SK-N-SH (cell line): ENCODE data around the gene N4BP3. TPM values are rescaled to one million over a fixed set of nuclear protein-coding genes. Genes with fewer than 3 reads are reported as not detected.

Source experiments
- CTCF ChIA-PET: fragments of 300-600, 350-600 bp; formaldehyde crosslinking; extraction: SDS; loops from one replicate; lab custom pipeline; 2021; lab: Yijun Ruan, JAX
- POLR2A ChIA-PET: fragments of 350-600 bp; sonication (Branson Sonifier 250); formaldehyde crosslinking; extraction: SDS; loops from one replicate; lab custom pipeline; 2020; ENCODE audit warnings: antibody characterized with exemption, inconsistent platforms; lab: Yijun Ruan, JAX
- DNase-seq: peaks from one replicate; pipeline ENCODE4 v3.0.0; 2012
- H2AFZ ChIP-seq: fragments of 200-600 bp; sonication (generic); 2 replicates; pipeline ENCODE4 v1.8.1; 2016; ENCODE audit warnings: antibody characterized with exemption, mild to moderate bottlenecking, low read depth
- H3F3A ChIP-seq: fragments of 200-600 bp; sonication (generic); replicated peaks from 2 replicates; pipeline ENCODE3; 2016; ENCODE audit warnings: antibody characterized with exemption, mild to moderate bottlenecking; ENCODE audit not compliant: insufficient read depth
- H3K27ac ChIP-seq, 2 experiments: fragments of 200-500 bp in 1 of 2; fragments of 200-600 bp in 1 of 2; sonication (Bioruptor generic) in 1 of 2; sonication (generic), shearing (Covaris generic) in 1 of 2; 2 replicates each; pipeline versions ENCODE4 v1.5.1 to v1.6.1; 2014 to 2016; ENCODE audit warnings: low read depth in 2 of 2, inconsistent platforms in 1 of 2, low read length in 1 of 2, mild to moderate bottlenecking in 1 of 2, mixed read lengths in 1 of 2
- H3K27me3 ChIP-seq: fragments of 200-600 bp; sonication (generic), shearing (Covaris generic); 2 replicates; pipeline ENCODE4 v1.6.1; 2016; ENCODE audit warnings: mixed run types; ENCODE audit not compliant: insufficient read depth
- H3K36me3 ChIP-seq, 2 experiments: fragments of 200-500 bp in 1 of 2; fragments of 200-600 bp in 1 of 2; sonication (Bioruptor generic) in 1 of 2; sonication (generic) in 1 of 2; replicated peaks in 1 of 2; 2 replicates each; pipeline versions ENCODE3 to v1.5.1; 2014 to 2016; ENCODE audit warnings: low read length in 1 of 2, mild to moderate bottlenecking in 1 of 2; ENCODE audit not compliant: insufficient read depth in 2 of 2, control insufficient read depth in 1 of 2
- H3K4me1 ChIP-seq, 2 experiments: fragments of 200-500 bp in 1 of 2; fragments of 200-600 bp in 1 of 2; sonication (Bioruptor generic) in 1 of 2; sonication (generic), shearing (Covaris generic) in 1 of 2; 2 replicates each; pipeline versions ENCODE4 v1.5.1 to v1.6.1; 2014 to 2016; ENCODE audit warnings: low read depth in 1 of 2, low read length in 1 of 2, mixed run types in 1 of 2; ENCODE audit not compliant: insufficient read depth in 2 of 2, control insufficient read depth in 1 of 2
- H3K4me2 ChIP-seq: fragments of 200-600 bp; sonication (generic), shearing (Covaris generic); 2 replicates; pipeline ENCODE4 v1.6.1; 2017; ENCODE audit warnings: mixed run types
- H3K4me3 ChIP-seq, 2 experiments: fragments of 200-500 bp in 1 of 2; fragments of 200-600 bp in 1 of 2; sonication (Bioruptor generic) in 1 of 2; sonication (generic), shearing (Covaris generic) in 1 of 2; 2 replicates each; pipeline versions ENCODE4 v1.5.1 to v1.8.1; 2014 to 2016; ENCODE audit warnings: low read depth in 2 of 2, inconsistent platforms in 1 of 2, low read length in 1 of 2, mild to moderate bottlenecking in 1 of 2, mixed read lengths in 1 of 2, moderate library complexity in 1 of 2
- H3K79me2 ChIP-seq: fragments of 200-600 bp; sonication (generic); 2 replicates; pipeline ENCODE4 v1.8.1; 2017; ENCODE audit warnings: mild to moderate bottlenecking; ENCODE audit not compliant: insufficient read depth
- H3K9ac ChIP-seq: fragments of 200-600 bp; sonication (generic); 2 replicates; pipeline ENCODE4 v1.6.1; 2017; ENCODE audit warnings: mixed run types
- H3K9me2 ChIP-seq: fragments of 200-600 bp; sonication (generic); 2 replicates; pipeline ENCODE4 v1.6.1; 2017; ENCODE audit warnings: mixed run types
- H3K9me3 ChIP-seq: fragments of 200-600 bp; sonication (generic); 2 replicates; pipeline ENCODE4 v1.6.1; 2017; ENCODE audit warnings: mixed run types, mild to moderate bottlenecking, moderate library complexity
- H4K20me1 ChIP-seq: fragments of 200-600 bp; sonication (generic); 2 replicates; pipeline ENCODE4 v1.6.1; 2017; ENCODE audit warnings: mild to moderate bottlenecking, mixed run types; ENCODE audit not compliant: insufficient read depth
- CHD2 ChIP-seq: fragments of 150-350 bp; IDR thresholded peaks from 2 replicates; pipeline ENCODE4 v1.6.1; 2018; ENCODE audit warnings: low read length; ENCODE audit not compliant: partially characterized antibody
- ELF1 ChIP-seq: IDR thresholded peaks from 2 replicates; pipeline ENCODE4 v1.4.0; 2012
- EP300 ChIP-seq, 2 experiments: IDR thresholded peaks; 2 replicates each; pipeline versions ENCODE4 v1.4.0 to v1.6.1; 2012; ENCODE audit warnings: borderline replicate concordance in 1 of 2, low read depth in 1 of 2, low read length in 1 of 2
- FOSL2 ChIP-seq: IDR thresholded peaks from 2 replicates; pipeline ENCODE4 v1.4.0; 2012; ENCODE audit warnings: low read depth, mild to moderate bottlenecking, moderate library complexity, borderline replicate concordance
- FOXJ3 ChIP-seq: sonication (generic); formaldehyde crosslinking; IDR thresholded peaks from 2 replicates; pipeline ENCODE4 v1.5.1; 2020; ENCODE audit warnings: mild to moderate bottlenecking, missing genetic modification reagents
- FOXM1 ChIP-seq: IDR thresholded peaks from 2 replicates; pipeline ENCODE4 v1.4.0; 2012; ENCODE audit warnings: low read depth, mild to moderate bottlenecking
- GATA2 ChIP-seq: sonication (generic); formaldehyde crosslinking; IDR thresholded peaks from 2 replicates; pipeline ENCODE4 v1.5.0; 2020; ENCODE audit warnings: mild to moderate bottlenecking, missing genetic modification reagents
- IRF3 ChIP-seq: fragments of 150-350 bp; IDR thresholded peaks from 2 replicates; pipeline ENCODE4 v1.6.1; 2016; ENCODE audit warnings: mild to moderate bottlenecking, low read depth, low read length
- MXI1 ChIP-seq: IDR thresholded peaks from 2 replicates; pipeline ENCODE4 v1.6.1; 2012; ENCODE audit warnings: mild to moderate bottlenecking, low read depth, low read length, improper control_type of control experiment
- NFIC ChIP-seq: IDR thresholded peaks from 2 replicates; pipeline ENCODE4 v1.4.0; 2012; ENCODE audit warnings: borderline replicate concordance
- NRF1 ChIP-seq: IDR thresholded peaks from 2 replicates; pipeline ENCODE4 v1.6.1; 2012; ENCODE audit warnings: low read depth, mild to moderate bottlenecking, low read length
- PBX3 ChIP-seq: IDR thresholded peaks from 2 replicates; pipeline ENCODE4; 2012
- RCOR1 ChIP-seq: fragments of 150-350 bp; IDR thresholded peaks from 2 replicates; pipeline ENCODE4 v1.6.1; 2017; ENCODE audit warnings: antibody characterized with exemption, low read length
- RXRA ChIP-seq: IDR thresholded peaks from 2 replicates; pipeline ENCODE4 v1.4.0; 2012; ENCODE audit warnings: low read depth, mild to moderate bottlenecking, borderline replicate concordance
- SIN3A ChIP-seq: IDR thresholded peaks from 2 replicates; pipeline ENCODE4 v1.6.1; 2012; ENCODE audit warnings: low read depth, mild to moderate bottlenecking, low read length, moderate library complexity, borderline replicate concordance
- SMC3 ChIP-seq: IDR thresholded peaks from 2 replicates; pipeline ENCODE4 v1.6.1; 2012; ENCODE audit warnings: low read depth, low read length, improper control_type of control experiment
- TEAD4 ChIP-seq: IDR thresholded peaks from 2 replicates; pipeline ENCODE4 v1.4.0; 2012; ENCODE audit warnings: mild to moderate bottlenecking, borderline replicate concordance; ENCODE audit not compliant: insufficient read depth
- USF2 ChIP-seq: fragments of 150-350 bp; IDR thresholded peaks from 2 replicates; pipeline ENCODE4 v1.6.1; 2017; ENCODE audit warnings: antibody characterized with exemption, low read length, low read depth, borderline replicate concordance
- YY1 ChIP-seq: IDR thresholded peaks from 2 replicates; pipeline ENCODE4 v1.4.0; 2012; ENCODE audit warnings: low read depth, mild to moderate bottlenecking
- WGBS: methylation state at CpG from one replicate; pipeline ENCODE4 v1.1.6; 2017; ENCODE audit warnings: low lambda C conversion rate; 5-methylcytosine and 5-hydroxymethylcytosine counted together
- polyA plus RNA-seq, 3 experiments: library from polyadenylated mRNA; depleted of rRNA; stranded (reverse); fragments of >200 nt; gene quantifications; 2 replicates each; pipeline ENCODE4 v1.2.3, GENCODE V29; 2012
- TF ChIP-seq, protein P1 (sequence below): IDR thresholded peaks from 2 replicates; pipeline ENCODE4 v1.6.1; 2012; ENCODE audit warnings: mild to moderate bottlenecking, low read depth, low read length, moderate library complexity

Gene N4BP3
- polyA plus RNA-seq, 1 of the 3 experiments (the other 2 are of a cell fraction): 0.28 TPM

GRCh38 chr5:178125253-178125906, 12.0 kb downstream of the N4BP3 start:
- WGBS: 81% methylated on average over 10 of the region's 10 CpGs
- ChIA-PET POLR2A (no interaction called here), CTCF (interaction anchor here (9.4 kb wide), 1 partner anchor 48 kb away, joined by 116 read pairs; no protein-coding TSS in a partner anchor)
- TF ChIP-seq IRF3 (no peak), RCOR1 (no peak), TEAD4 (no peak), PBX3 (no peak), YY1 (no peak), GATA2 (no peak), SMC3 (no peak), FOXJ3 (no peak), USF2 (no peak), ELF1 (no peak), FOXM1 (no peak), NRF1 (no peak), NFIC (no peak), EP300 (IDR thresholded peaks at IDR 0.05; ENCODE audit: borderline replicate concordance in 1 of 2, low read depth in 1 of 2, low read length in 1 of 2) (no peak), RXRA (no peak), MXI1 (no peak), SIN3A (no peak), FOSL2 (no peak), CHD2 (no peak)
- TF ChIP-seq, protein P1, sequence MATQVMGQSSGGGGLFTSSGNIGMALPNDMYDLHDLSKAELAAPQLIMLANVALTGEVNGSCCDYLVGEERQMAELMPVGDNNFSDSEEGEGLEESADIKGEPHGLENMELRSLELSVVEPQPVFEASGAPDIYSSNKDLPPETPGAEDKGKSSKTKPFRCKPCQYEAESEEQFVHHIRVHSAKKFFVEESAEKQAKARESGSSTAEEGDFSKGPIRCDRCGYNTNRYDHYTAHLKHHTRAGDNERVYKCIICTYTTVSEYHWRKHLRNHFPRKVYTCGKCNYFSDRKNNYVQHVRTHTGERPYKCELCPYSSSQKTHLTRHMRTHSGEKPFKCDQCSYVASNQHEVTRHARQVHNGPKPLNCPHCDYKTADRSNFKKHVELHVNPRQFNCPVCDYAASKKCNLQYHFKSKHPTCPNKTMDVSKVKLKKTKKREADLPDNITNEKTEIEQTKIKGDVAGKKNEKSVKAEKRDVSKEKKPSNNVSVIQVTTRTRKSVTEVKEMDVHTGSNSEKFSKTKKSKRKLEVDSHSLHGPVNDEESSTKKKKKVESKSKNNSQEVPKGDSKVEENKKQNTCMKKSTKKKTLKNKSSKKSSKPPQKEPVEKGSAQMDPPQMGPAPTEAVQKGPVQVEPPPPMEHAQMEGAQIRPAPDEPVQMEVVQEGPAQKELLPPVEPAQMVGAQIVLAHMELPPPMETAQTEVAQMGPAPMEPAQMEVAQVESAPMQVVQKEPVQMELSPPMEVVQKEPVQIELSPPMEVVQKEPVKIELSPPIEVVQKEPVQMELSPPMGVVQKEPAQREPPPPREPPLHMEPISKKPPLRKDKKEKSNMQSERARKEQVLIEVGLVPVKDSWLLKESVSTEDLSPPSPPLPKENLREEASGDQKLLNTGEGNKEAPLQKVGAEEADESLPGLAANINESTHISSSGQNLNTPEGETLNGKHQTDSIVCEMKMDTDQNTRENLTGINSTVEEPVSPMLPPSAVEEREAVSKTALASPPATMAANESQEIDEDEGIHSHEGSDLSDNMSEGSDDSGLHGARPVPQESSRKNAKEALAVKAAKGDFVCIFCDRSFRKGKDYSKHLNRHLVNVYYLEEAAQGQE: no peak
- Histone ChIP-seq H3K9ac (no peak overlapping the region), H3K27ac (no peak overlapping the region), H2AFZ (no peak overlapping the region), H4K20me1 (no peaks in the 10 kb centered on the region), H3K9me3 (no peaks in the 10 kb centered on the region), H3K4me1 (peaks cover 0 to 29% of the 10 kb centered on the region in 2 experiments; a peak in 1 of 4 replicates), H3K79me2 (no peaks in the 10 kb centered on the region), H3K4me2 (no peak overlapping the region), H3K4me3 (no peak overlapping the region), H3K36me3 (no peaks in the 10 kb centered on the region), H3K27me3 (no peaks in the 10 kb centered on the region), H3K9me2 (no peaks in the 10 kb centered on the region), H3F3A (peaks cover 4% of the 10 kb centered on the region)
- DNase-seq: no peak
